SK-N-MC (cell line): ENCODE measurements around the gene C20orf173.

ENCODE experiments used
- EZH2 ChIP-seq: fragments of 200-600 bp; sonication (generic); IDR thresholded peaks from one replicate; pipeline ENCODE4 v1.6.1; 2017; ENCODE audit warnings: antibody characterized with exemption
- FOXP2 ChIP-seq: optimal IDR thresholded peaks from 2 replicates; pipeline ENCODE3; 2011; ENCODE audit warnings: mild to moderate bottlenecking, moderate library complexity; ENCODE audit not compliant: insufficient read depth; ENCODE audit errors: extremely low read length, control extremely low read depth
- POLR2AphosphoS5 ChIP-seq: IDR thresholded peaks from 2 replicates; pipeline ENCODE4 v1.6.1; 2012; ENCODE audit warnings: mild to moderate bottlenecking, low read depth, low read length, borderline replicate concordance

- peak; percentile 88 for TF ChIP-seq POLR2AphosphoS5
- TF ChIP-seq EZH2: no peak
- TF ChIP-seq FOXP2: no peak
Observed at GRCh38 chr20:35541783-35542662, 12.6 kb upstream of the C20orf173 start, which contains the start of gene ERGIC3.
